NT2/D1 (cell line): ENCODE results near the gene PI4KA.

Experiments used
- DNase-seq: peaks from one replicate; pipeline ENCODE4 v3.0.0-alpha.2; 2011; ENCODE audit warnings: low read depth, low spot score
- H3K27me3 ChIP-seq: 2 replicates; pipeline ENCODE4 v1.6.0; 2011; ENCODE audit warnings: mild to moderate bottlenecking; ENCODE audit not compliant: insufficient read length, insufficient read depth
- H3K36me3 ChIP-seq: 2 replicates; pipeline ENCODE4 v1.6.1; 2011; ENCODE audit warnings: mild to moderate bottlenecking, low read length, mixed read lengths; ENCODE audit not compliant: insufficient read depth, insufficient read length
- H3K4me1 ChIP-seq: 2 replicates; pipeline ENCODE4 v1.5.1; 2011; ENCODE audit not compliant: insufficient read depth, insufficient read length
- H3K4me3 ChIP-seq: 2 replicates; pipeline ENCODE4 v1.5.1; 2011; ENCODE audit warnings: low read depth; ENCODE audit not compliant: insufficient read length
- H3K9ac ChIP-seq: 2 replicates; pipeline ENCODE4 v1.6.0; 2011; ENCODE audit warnings: low read depth; ENCODE audit not compliant: insufficient read length
- H3K9me3 ChIP-seq: 2 replicates; pipeline ENCODE4 v1.5.1; 2011; ENCODE audit warnings: mild to moderate bottlenecking, low read length; ENCODE audit not compliant: insufficient read depth
- SUZ12 ChIP-seq: IDR thresholded peaks from 2 replicates; pipeline ENCODE4 v1.6.1; 2011; ENCODE audit not compliant: insufficient read length, insufficient read depth; ENCODE audit errors: extremely low read depth
- YY1 ChIP-seq: IDR thresholded peaks from 2 replicates; pipeline ENCODE4 v1.6.1; 2011; ENCODE audit not compliant: insufficient read length, insufficient read depth
- ZNF274 ChIP-seq: IDR thresholded peaks from 2 replicates; pipeline ENCODE4 v1.6.1; 2011; ENCODE audit warnings: mild to moderate bottlenecking, low read depth, low read length

PI4KA gene

GRCh38 chr22:20783844-20784723 lies 74.5 kb downstream of the PI4KA start:
- Histone ChIP-seq H3K9ac (no peak overlapping the region), H3K4me1 (peaks cover 4% of the 10 kb centered on the region), H3K4me3 (no peak overlapping the region), H3K27me3 (no peaks in the 10 kb centered on the region), H3K9me3 (no peaks in the 10 kb centered on the region), H3K36me3 (peaks cover 10% of the 10 kb centered on the region)
- no peak for DNase-seq
- TF ChIP-seq YY1 (no peak), SUZ12 (no peak), ZNF274 (no peak)

DNA sequence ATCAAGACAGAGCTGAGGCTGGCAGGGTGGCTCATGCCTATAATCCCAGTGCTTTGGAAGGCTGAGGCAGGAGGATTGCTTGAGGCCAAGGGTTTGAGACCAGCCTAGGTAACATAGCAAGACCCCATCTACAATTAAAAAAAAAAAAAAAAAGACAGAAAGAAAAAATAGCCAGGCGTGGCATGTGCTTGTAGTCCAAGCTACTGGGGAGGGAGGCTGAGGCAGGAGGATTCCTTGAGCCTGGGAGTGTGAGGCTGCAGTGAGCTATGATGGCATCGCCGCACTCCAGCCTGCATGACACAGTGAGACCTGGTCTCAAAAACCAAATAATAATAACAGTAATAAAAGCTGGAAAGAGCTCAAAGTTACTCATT lies 75.3 kb downstream of the PI4KA start:
- Histone ChIP-seq H3K27me3 (no peaks in the 10 kb centered on the region), H3K9me3 (no peaks in the 10 kb centered on the region), H3K4me3 (no peak overlapping the region), H3K9ac (no peak overlapping the region), H3K36me3 (peaks cover 10% of the 10 kb centered on the region), H3K4me1 (peaks cover 4% of the 10 kb centered on the region)
- DNase-seq: no peak
- TF ChIP-seq YY1 (no peak), SUZ12 (no peak), ZNF274 (no peak)

- Histone ChIP-seq H3K9ac (no peak overlapping the region), H3K36me3 (peaks cover 6% of the 10 kb centered on the region), H3K4me3 (no peak overlapping the region), H3K27me3 (no peaks in the 10 kb centered on the region), H3K4me1 (peaks cover 4% of the 10 kb centered on the region), H3K9me3 (no peaks in the 10 kb centered on the region)
- TF ChIP-seq ZNF274: no peak
- no peak for TF ChIP-seq SUZ12
- no peak for TF ChIP-seq YY1
- DNase-seq: no peak
These were observed 75.9 kb downstream of the PI4KA start for GRCh38 chr22:20782596-20783299.

GRCh38 chr22:20782083-20782482 lies 76.5 kb downstream of the PI4KA start:
- Histone ChIP-seq H3K4me1 (peaks cover 4% of the 10 kb centered on the region), H3K9ac (no peak overlapping the region), H3K9me3 (no peaks in the 10 kb centered on the region), H3K36me3 (peaks cover under 1% of the 10 kb centered on the region), H3K27me3 (no peaks in the 10 kb centered on the region), H3K4me3 (no peak overlapping the region)
- TF ChIP-seq SUZ12 (no peak), YY1 (no peak), ZNF274 (no peak)
- DNase-seq: no peak

GRCh38 chr22:20781272-20781990 lies 77.2 kb downstream of the PI4KA start:
- H3K4me1 ChIP-seq: peaks cover 4% of the 10 kb centered on the region
- H3K27me3 ChIP-seq: no peaks in the 10 kb centered on the region
- DNase-seq: no peak
- H3K9ac ChIP-seq: no peak overlapping the region
- no peaks in the 10 kb centered on the region for H3K9me3 ChIP-seq
- TF ChIP-seq SUZ12: no peak
- no peak for TF ChIP-seq YY1
- TF ChIP-seq ZNF274: no peak
- no peaks in the 10 kb centered on the region for H3K36me3 ChIP-seq
- H3K4me3 ChIP-seq: no peak overlapping the region

GRCh38 chr22:20779818-20780158 lies 78.8 kb downstream of the PI4KA start:
- Histone ChIP-seq H3K9ac (no peak overlapping the region), H3K4me1 (peaks cover 4% of the 10 kb centered on the region), H3K36me3 (no peaks in the 10 kb centered on the region), H3K9me3 (no peaks in the 10 kb centered on the region), H3K27me3 (no peaks in the 10 kb centered on the region), H3K4me3 (no peak overlapping the region)
- no peak for DNase-seq
- TF ChIP-seq YY1: no peak
- TF ChIP-seq SUZ12: no peak
- TF ChIP-seq ZNF274: no peak
